ENCODE results near the gene SLC4A8. TPM values are rescaled to one million over a fixed set of nuclear protein-coding genes. Genes with fewer than 3 reads are reported as not detected.

Gene SLC4A8
- total RNA-seq, 2 donors from 2014 or later, result 2.8 to 7.1 TPM

DNA sequence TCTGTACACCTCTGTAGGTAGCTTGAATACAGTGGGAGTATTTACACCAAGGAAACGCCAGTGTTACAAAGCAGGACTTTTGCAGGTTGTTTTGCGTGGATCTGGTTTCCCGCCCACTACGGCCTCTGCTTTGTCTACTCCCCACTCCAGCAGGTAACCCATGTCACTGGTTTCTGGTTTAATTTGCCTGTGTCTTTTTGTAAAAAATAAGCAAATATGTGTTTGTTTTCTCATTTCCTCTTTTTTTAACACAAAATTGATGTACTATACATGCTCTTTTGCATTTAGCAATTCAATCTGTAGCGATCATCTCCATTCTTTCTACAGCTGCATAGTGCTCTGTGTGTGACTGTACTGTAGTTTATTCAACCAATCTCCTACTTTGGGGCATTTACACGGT, 123.0 kb downstream of the SLC4A8 start:
- ATAC-seq (ENCODE audit: insufficient number of reproducible peaks, low FRiP score, low read depth) (no peak), DNase-seq (ENCODE audit: low spot score) (no peak)
- Histone ChIP-seq H3K27ac (no peak overlapping the region), H3K36me3 (no peaks in the 10 kb centered on the region), H3K4me3 (no peak overlapping the region), H3K4me1 (ENCODE audit: control insufficient read depth in 1 of 2, low read depth in 2 of 2) (no peaks in the 10 kb centered on the region), H3K27me3 (replicated peaks; ENCODE audit: insufficient read depth) (no peaks in the 10 kb centered on the region), H3K9me3 (no peaks in the 10 kb centered on the region)
- TF ChIP-seq, protein P1, sequence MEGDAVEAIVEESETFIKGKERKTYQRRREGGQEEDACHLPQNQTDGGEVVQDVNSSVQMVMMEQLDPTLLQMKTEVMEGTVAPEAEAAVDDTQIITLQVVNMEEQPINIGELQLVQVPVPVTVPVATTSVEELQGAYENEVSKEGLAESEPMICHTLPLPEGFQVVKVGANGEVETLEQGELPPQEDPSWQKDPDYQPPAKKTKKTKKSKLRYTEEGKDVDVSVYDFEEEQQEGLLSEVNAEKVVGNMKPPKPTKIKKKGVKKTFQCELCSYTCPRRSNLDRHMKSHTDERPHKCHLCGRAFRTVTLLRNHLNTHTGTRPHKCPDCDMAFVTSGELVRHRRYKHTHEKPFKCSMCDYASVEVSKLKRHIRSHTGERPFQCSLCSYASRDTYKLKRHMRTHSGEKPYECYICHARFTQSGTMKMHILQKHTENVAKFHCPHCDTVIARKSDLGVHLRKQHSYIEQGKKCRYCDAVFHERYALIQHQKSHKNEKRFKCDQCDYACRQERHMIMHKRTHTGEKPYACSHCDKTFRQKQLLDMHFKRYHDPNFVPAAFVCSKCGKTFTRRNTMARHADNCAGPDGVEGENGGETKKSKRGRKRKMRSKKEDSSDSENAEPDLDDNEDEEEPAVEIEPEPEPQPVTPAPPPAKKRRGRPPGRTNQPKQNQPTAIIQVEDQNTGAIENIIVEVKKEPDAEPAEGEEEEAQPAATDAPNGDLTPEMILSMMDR (IDR thresholded peaks at IDR 0.05), result no peak

DNA sequence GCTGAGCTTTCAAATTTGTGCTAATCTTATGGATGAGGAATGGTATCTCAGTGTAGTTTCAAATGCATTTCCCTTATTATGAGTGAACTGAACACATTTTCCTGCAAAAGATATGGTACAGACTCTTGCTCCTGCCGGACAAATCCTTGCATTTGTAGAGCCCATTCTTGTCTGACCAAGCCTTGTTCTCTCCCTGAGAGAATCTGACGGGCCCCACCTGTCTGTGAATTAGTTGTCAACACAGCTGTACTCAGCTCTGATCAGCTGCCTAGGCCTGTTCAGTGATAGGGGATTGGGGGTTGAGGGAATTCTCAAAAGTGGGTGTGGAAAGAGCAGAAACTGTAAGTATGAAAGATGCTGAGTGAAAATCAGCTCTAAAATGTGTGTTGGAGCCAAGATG, 123.6 kb downstream of the SLC4A8 start:
- H3K9me3 ChIP-seq, result no peaks in the 10 kb centered on the region
- no peaks in the 10 kb centered on the region for H3K27me3 ChIP-seq (replicated peaks; ENCODE audit: insufficient read depth)
- ATAC-seq (ENCODE audit: insufficient number of reproducible peaks, low FRiP score, low read depth) (no peak), DNase-seq (ENCODE audit: low spot score) (no peak)
- H3K4me1 ChIP-seq (ENCODE audit: control insufficient read depth in 1 of 2, low read depth in 2 of 2), result no peaks in the 10 kb centered on the region
- no peak overlapping the region for H3K27ac ChIP-seq
- H3K4me3 ChIP-seq, result no peak overlapping the region
- no peaks in the 10 kb centered on the region for H3K36me3 ChIP-seq
- TF ChIP-seq, protein P1 (IDR thresholded peaks at IDR 0.05), result no peak

GRCh38 chr12:51549637-51550036, 125.0 kb downstream of the SLC4A8 start:
- DNase-seq (ENCODE audit: low spot score), result no peak
- H3K27ac ChIP-seq, result no peak overlapping the region
- H3K4me3 ChIP-seq, result no peak overlapping the region
- H3K27me3 ChIP-seq (replicated peaks; ENCODE audit: insufficient read depth), result no peaks in the 10 kb centered on the region
- ATAC-seq (ENCODE audit: insufficient number of reproducible peaks, low FRiP score, low read depth), result no peak
- H3K36me3 ChIP-seq, result no peaks in the 10 kb centered on the region
- TF ChIP-seq, protein P1 (IDR thresholded peaks at IDR 0.05), result no peak
- no peaks in the 10 kb centered on the region for H3K4me1 ChIP-seq (ENCODE audit: control insufficient read depth in 1 of 2, low read depth in 2 of 2)
- no peaks in the 10 kb centered on the region for H3K9me3 ChIP-seq

Other genes with a start within 250 kb of the SLC4A8 start
- gene POU6F1, start 206.8 kb upstream of the SLC4A8 start, total RNA-seq, result 10 to 100 TPM; 14.5 to 17.1 TPM
- 100 to 1,000 TPM; 208 to 344 TPM for gene DAZAP2, start 186.0 kb upstream of the SLC4A8 start, total RNA-seq
- gene SMAGP, start 154.4 kb upstream of the SLC4A8 start, total RNA-seq, result 1 to 10 TPM; 7.6 to 7.8 TPM
- gene BIN2, start 100.7 kb upstream of the SLC4A8 start, total RNA-seq, result 10 to 100 TPM in 1 of 2 donors, 1 to 10 TPM in 1; 4.6 to 11.9 TPM
- gene CELA1, start 78.2 kb upstream of the SLC4A8 start, total RNA-seq, result not detected
- 10 to 100 TPM in 1 of 2 donors, 1 to 10 TPM in 1; 9.9 to 11.5 TPM for gene GALNT6, start 33.4 kb upstream of the SLC4A8 start, total RNA-seq
- gene SCN8A, start 166.4 kb downstream of the SLC4A8 start, total RNA-seq, result under 1 TPM in 1 of 2 donors, not detected in 1; 0.54 TPM

All from thoracic aorta (tissue), 2 donors.